Ascending aorta (tissue), 2 donors: Measurements from ENCODE around the gene CEMIP. TPM values are rescaled to one million over a fixed set of nuclear protein-coding genes. Genes with fewer than 3 reads are reported as not detected.

ENCODE experiments used
- DNase-seq, 2 donors: peaks; one replicate each; pipeline ENCODE4 v3.0.0-alpha.2; 2019; ENCODE audit warnings: low spot score in 2 of 2
- H3K27ac ChIP-seq, 2 donors: fragments of 200-600 bp; sonication (generic); one replicate each; pipeline ENCODE4 v1.5.1; 2016 to 2017; ENCODE audit warnings: mild to moderate bottlenecking in 1 of 2
- H3K27me3 ChIP-seq: fragments of 200-600 bp; sonication (generic); one replicate; pipeline ENCODE4 v1.5.1; 2017
- H3K36me3 ChIP-seq, 2 donors: fragments of 200-600 bp; sonication (generic); one replicate each; pipeline ENCODE4 v1.5.1; 2016
- H3K4me1 ChIP-seq, 2 donors: fragments of 200-600 bp; sonication (generic); one replicate each; pipeline ENCODE4 v1.5.1; 2016 to 2017; ENCODE audit warnings: mild to moderate bottlenecking in 1 of 2
- H3K4me3 ChIP-seq, 2 donors: fragments of 200-600 bp; sonication (generic); one replicate each; pipeline ENCODE4 v1.5.1; 2016 to 2017; ENCODE audit warnings: mild to moderate bottlenecking in 1 of 2
- H3K9me3 ChIP-seq, 2 donors: fragments of 200-600 bp; sonication (generic); one replicate each; pipeline ENCODE4 v1.5.1; 2016
- intact Hi-C: fragments of 100-400 bp; cut with DNase I; formaldehyde crosslinking; loops from one replicate; pipeline ENCODE4 v1.15.1; 2023
- total RNA-seq: library from RNA; depleted of rRNA; stranded (reverse); fragments of >200 nt; gene quantifications from one replicate; pipeline ENCODE4 v1.1.0, GENCODE V29; 2016
- TF ChIP-seq, protein P1 (sequence below), 3 experiments: fragments of 200-600 bp in 2 of 3; fragments of 450-650 bp in 1 of 3; sonication (generic) in 2 of 3; IDR thresholded peaks; one replicate each; pipeline ENCODE4 v1.5.1; 2016 to 2019; ENCODE audit warnings: antibody characterized with exemption in 3 of 3, mild to moderate bottlenecking in 1 of 3, moderate library complexity in 1 of 3

The CEMIP gene
- total RNA-seq, 1 donor from 2014 or later: not detected

DNA sequence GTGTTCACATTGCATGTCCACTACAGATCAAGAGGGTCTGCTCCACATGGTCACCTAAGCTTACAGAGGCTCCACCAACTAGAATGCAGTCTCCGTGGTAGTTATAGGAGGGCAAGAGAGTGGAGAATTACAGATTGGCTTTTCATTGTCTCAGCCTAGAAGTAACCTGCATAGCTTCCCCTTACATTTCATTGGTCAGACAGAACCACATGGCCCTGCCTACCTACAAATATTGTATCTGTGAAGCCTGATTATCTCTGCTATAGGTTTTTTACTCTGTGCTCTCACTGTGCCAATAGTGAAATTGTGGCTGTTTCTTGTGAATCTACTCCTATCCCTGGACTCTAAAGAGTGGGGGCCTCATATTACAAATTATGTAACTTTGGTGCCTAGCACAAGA, 219.1 kb downstream of the CEMIP start:
- H3K4me1 ChIP-seq: peaks cover 7 to 8% of the 10 kb centered on the region in 2 donors
- H3K27ac ChIP-seq: no peak overlapping the region
- H3K36me3 ChIP-seq: peaks cover 7 to 9% of the 10 kb centered on the region in 2 donors
- intact Hi-C loops: loop anchor here (10.0 kb wide), 2 partner anchors 943 to 1047 kb away; partner anchors contain the start of genes MEX3B and ZFAND6
- H3K4me3 ChIP-seq: no peak overlapping the region
- no peak for DNase-seq
- no peaks in the 10 kb centered on the region for H3K27me3 ChIP-seq
- TF ChIP-seq, protein P1, sequence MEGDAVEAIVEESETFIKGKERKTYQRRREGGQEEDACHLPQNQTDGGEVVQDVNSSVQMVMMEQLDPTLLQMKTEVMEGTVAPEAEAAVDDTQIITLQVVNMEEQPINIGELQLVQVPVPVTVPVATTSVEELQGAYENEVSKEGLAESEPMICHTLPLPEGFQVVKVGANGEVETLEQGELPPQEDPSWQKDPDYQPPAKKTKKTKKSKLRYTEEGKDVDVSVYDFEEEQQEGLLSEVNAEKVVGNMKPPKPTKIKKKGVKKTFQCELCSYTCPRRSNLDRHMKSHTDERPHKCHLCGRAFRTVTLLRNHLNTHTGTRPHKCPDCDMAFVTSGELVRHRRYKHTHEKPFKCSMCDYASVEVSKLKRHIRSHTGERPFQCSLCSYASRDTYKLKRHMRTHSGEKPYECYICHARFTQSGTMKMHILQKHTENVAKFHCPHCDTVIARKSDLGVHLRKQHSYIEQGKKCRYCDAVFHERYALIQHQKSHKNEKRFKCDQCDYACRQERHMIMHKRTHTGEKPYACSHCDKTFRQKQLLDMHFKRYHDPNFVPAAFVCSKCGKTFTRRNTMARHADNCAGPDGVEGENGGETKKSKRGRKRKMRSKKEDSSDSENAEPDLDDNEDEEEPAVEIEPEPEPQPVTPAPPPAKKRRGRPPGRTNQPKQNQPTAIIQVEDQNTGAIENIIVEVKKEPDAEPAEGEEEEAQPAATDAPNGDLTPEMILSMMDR (IDR thresholded peaks at IDR 0.05): no peak
- no peaks in the 10 kb centered on the region for H3K9me3 ChIP-seq

DNA sequence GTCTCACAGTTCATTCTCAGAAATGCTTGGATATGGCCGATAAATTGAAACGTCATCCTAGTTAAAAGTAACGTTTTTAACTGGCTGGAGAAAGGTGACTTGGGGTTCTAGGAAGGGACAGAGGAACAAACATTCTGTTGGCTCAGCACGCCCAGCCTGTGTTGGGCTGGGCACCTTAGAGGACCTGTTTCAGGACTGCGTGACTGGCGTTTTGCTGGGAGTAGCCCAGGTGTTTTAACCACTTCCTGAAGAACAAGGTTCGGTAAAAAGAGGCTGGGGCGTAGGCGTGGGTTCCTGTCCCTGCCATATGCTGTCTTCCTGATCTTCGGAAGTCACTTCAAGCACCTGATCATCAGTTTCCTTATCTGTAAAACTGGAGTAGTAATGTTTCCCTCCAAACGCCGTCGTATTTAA, 220.5 kb downstream of the CEMIP start:
- peak overlapping the region; percentile 91 to 92 for H3K4me3 ChIP-seq
- H3K27ac ChIP-seq: peak overlapping the region; percentile 93 to 99
- no peaks in the 10 kb centered on the region for H3K9me3 ChIP-seq
- peak in 1 of 2 donors; percentile 59 for DNase-seq
- H3K27me3 ChIP-seq: no peaks in the 10 kb centered on the region
- intact Hi-C loops: loop anchor here (10.0 kb wide), 3 partner anchors 845 to 1045 kb away; partner anchors contain the start of genes FAH, MEX3B and ZFAND6
- peaks cover 7 to 17% of the 10 kb centered on the region in 2 donors for H3K4me1 ChIP-seq
- TF ChIP-seq, protein P1 (IDR thresholded peaks at IDR 0.05): no peak
- peaks cover 11 to 15% of the 10 kb centered on the region in 2 donors for H3K36me3 ChIP-seq

DNA sequence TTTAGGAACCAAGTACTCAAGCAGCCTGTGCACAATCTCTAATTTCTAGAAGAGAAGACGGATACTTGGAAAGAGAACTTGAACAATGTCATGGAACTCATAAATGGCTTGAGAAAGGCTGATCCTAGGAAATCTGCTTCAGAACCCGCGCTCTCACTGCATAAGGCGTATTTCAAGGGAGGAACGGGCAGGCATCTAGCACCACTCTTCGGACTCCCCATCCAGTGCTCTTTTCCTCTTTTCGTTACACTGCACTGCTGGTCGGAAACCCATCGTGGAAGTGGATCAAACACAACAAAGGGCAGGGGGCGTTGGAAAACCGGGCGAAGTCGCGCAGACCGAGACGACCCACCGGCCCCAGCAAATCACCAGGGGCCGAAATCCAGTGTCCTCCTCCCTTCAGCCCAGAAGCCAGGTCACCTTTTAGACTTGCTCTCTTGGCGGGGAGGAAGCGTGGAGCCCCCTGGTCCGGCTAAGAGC, 221.0 kb downstream of the CEMIP start:
- H3K36me3 ChIP-seq: peaks cover 11 to 15% of the 10 kb centered on the region in 2 donors
- no peaks in the 10 kb centered on the region for H3K27me3 ChIP-seq
- intact Hi-C loops: loop anchor here (10.0 kb wide), 1 partner anchor 845 kb away; the partner anchor contains the start of gene FAH
- H3K9me3 ChIP-seq: no peaks in the 10 kb centered on the region
- peak overlapping the region; percentile 91 to 92 for H3K4me3 ChIP-seq
- TF ChIP-seq, protein P1 (IDR thresholded peaks at IDR 0.05): no peak
- peaks cover 7 to 19% of the 10 kb centered on the region in 2 donors for H3K4me1 ChIP-seq
- DNase-seq: no peak
- H3K27ac ChIP-seq: peak overlapping the region; percentile 93 to 99

DNA sequence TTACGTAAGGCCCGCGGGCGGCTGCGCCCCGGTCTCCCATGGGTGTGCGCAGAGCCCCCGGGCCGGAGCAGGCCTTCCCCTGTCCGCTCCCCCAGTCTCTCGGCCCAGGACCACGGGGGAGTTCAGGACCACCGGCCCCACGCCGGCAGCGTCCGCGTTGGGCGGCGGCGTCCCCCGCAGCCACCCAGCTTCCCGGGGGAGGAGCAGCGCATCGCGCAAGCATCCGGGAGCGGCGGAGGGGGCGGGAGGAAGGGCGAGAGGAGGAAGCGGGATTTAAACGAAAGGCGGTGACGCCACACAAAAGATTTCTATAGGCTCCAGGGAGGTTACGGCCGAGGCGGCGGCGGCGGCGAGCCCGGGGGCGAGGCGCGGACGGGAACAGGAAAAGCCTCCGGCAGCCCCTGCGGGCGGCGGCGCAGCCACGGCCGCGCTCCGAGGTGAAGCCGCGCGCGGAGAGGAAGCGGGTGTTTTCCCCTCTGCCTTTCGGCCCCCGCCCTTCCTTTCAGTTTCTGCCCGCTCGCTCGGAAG, 221.5 kb downstream of the CEMIP start, which contains the start of gene TLNRD1:
TSS of gene TLNRD1 (plus strand) at position 300 of the 528 bp plus-strand sequence. CDS start 1,349 bp downstream, outside the sequence.
- TF ChIP-seq, protein P1 (IDR thresholded peaks at IDR 0.05): no peak
- H3K27me3 ChIP-seq: no peaks in the 10 kb centered on the region
- peaks cover 7 to 22% of the 10 kb centered on the region in 2 donors for H3K4me1 ChIP-seq
- peak within 1 kb of the TSS; percentile 93 to 99 for H3K27ac ChIP-seq
- no peaks in the 10 kb centered on the region for H3K9me3 ChIP-seq
- intact Hi-C loops: loop anchor here (1.0 to 10.0 kb wide), 2 partner anchors 11 to 846 kb away; partner anchors contain the start of genes FAH and MESD
- H3K36me3 ChIP-seq: peaks cover 11 to 19% of the 10 kb centered on the region in 2 donors
- H3K4me3 ChIP-seq: peak within 1 kb of the TSS; percentile 91 to 92
- peak; percentile 65 to 94 for DNase-seq

Other genes with a start within 250 kb of the CEMIP start
- gene ABHD17C, start 84.1 kb upstream of the CEMIP start, total RNA-seq: 0.96 TPM
- 6.4 TPM for gene MESD, start 210.4 kb downstream of the CEMIP start, total RNA-seq
- 59.3 TPM for gene TLNRD1, start 221.6 kb downstream of the CEMIP start, total RNA-seq